Testis (tissue), 3 donors: ENCODE measurements around the gene TLCD4. TPM values are rescaled to one million over a fixed set of nuclear protein-coding genes. Genes with fewer than 3 reads are reported as not detected.

ENCODE experiments used
- DNase-seq: peaks from one replicate; pipeline ENCODE4 v3.0.0-alpha.2; 2019
- H3K27ac ChIP-seq, 2 donors: fragments of 200-600 bp; sonication (generic); one replicate each; pipeline ENCODE4 v1.5.1; 2019
- H3K27me3 ChIP-seq: fragments of 200-600 bp; sonication (generic); one replicate; pipeline ENCODE4 v1.5.1; 2019
- H3K36me3 ChIP-seq: fragments of 200-600 bp; sonication (generic); one replicate; pipeline ENCODE4 v1.5.1; 2017; ENCODE audit warnings: low read depth; ENCODE audit errors: missing control alignments
- H3K4me1 ChIP-seq: fragments of 200-600 bp; sonication (generic); one replicate; pipeline ENCODE4 v1.5.1; 2019
- H3K4me3 ChIP-seq, 2 donors: fragments of 200-600 bp; sonication (generic); one replicate each; pipeline ENCODE4 v1.5.1; 2017 to 2019
- H3K9me3 ChIP-seq: fragments of 200-600 bp; sonication (generic); one replicate; pipeline ENCODE4 v1.5.1; 2017
- CTCF ChIP-seq, 3 experiments: fragments of 450-650 bp in 2 of 3; fragments of 200-600 bp in 1 of 3; sonication (generic) in 1 of 3; IDR thresholded peaks; one replicate each; pipeline ENCODE4 v1.5.1; 2016 to 2019; ENCODE audit warnings: antibody characterized with exemption in 3 of 3, mild to moderate bottlenecking in 2 of 3, moderate library complexity in 1 of 3
- POLR2A ChIP-seq: fragments of 450-650 bp; IDR thresholded peaks from one replicate; pipeline ENCODE4 v1.6.1; 2017; ENCODE audit warnings: antibody characterized with exemption, mild to moderate bottlenecking, moderate library complexity
- WGBS, 2 donors: methylation state at CpG; one replicate each; pipeline ENCODE4 v1.1.5; 2018; 5-methylcytosine and 5-hydroxymethylcytosine counted together
- intact Hi-C: fragments of 100-400 bp; cut with DNase I; formaldehyde crosslinking; loops from one replicate; pipeline ENCODE4 v1.15.1; 2023; ENCODE audit warnings: low total_unique reads
- polyA plus RNA-seq: library from polyadenylated mRNA; stranded (reverse); fragments of 350-450 nt; fragmentation: Illumina TruSeq; extraction: RNeasy Lipid Tissue Mini Kit (QIAGEN cat#74804); gene quantifications from one replicate; pipeline ENCODE4 v1.2.3, GENCODE V29; 2014; ENCODE audit warnings: low read depth, low replicate concordance; ENCODE audit not compliant: insufficient read depth
- total RNA-seq, 2 donors: library from RNA; depleted of rRNA; stranded (reverse); fragments of >200 nt; gene quantifications; one replicate each; pipeline ENCODE4 v1.2.3, GENCODE V29; 2016

Gene TLCD4
- total and polyA plus RNA-seq, 3 donors from 2014 or later = 7.2 to 25.2 (median 8.3) TPM

- H3K36me3 ChIP-seq = no peaks in the 10 kb centered on the region
- no peak overlapping the region for H3K4me3 ChIP-seq
- no peaks in the 10 kb centered on the region for H3K27me3 ChIP-seq
- no peak for DNase-seq
- TF ChIP-seq CTCF (IDR thresholded peaks at IDR 0.05) (no peak), POLR2A (no peak)
- intact Hi-C loops = no loop called here
- H3K27ac ChIP-seq = no peak overlapping the region
- no peaks in the 10 kb centered on the region for H3K9me3 ChIP-seq
- 32 to 51% methylated on average over 2 of the region's 2 CpGs for WGBS, 2 donors
- H3K4me1 ChIP-seq = no peaks in the 10 kb centered on the region
Observed at GRCh38 chr1:95094923-95095322, 22.2 kb upstream of the TLCD4 start.

- Histone ChIP-seq H3K4me1 (no peaks in the 10 kb centered on the region), H3K9me3 (no peaks in the 10 kb centered on the region), H3K27me3 (no peaks in the 10 kb centered on the region), H3K36me3 (no peaks in the 10 kb centered on the region), H3K27ac (no peak overlapping the region), H3K4me3 (no peak overlapping the region)
- no peak for DNase-seq
- WGBS, 2 donors = 90% methylated on average over 2 of the region's 2 CpGs
- TF ChIP-seq POLR2A = no peak
- no peak for TF ChIP-seq CTCF (IDR thresholded peaks at IDR 0.05)
- intact Hi-C loops = no loop called here
Observed at GRCh38 chr1:95095833-95096217, 21.3 kb upstream of the TLCD4 start.

- no peak overlapping the region for H3K4me3 ChIP-seq
- no peaks in the 10 kb centered on the region for H3K9me3 ChIP-seq
- no peaks in the 10 kb centered on the region for H3K36me3 ChIP-seq
- intact Hi-C loops = no loop called here
- H3K27me3 ChIP-seq = no peaks in the 10 kb centered on the region
- no peak for DNase-seq
- 82 to 87% methylated on average over 6 of the region's 6 CpGs for WGBS, 2 donors
- no peak for TF ChIP-seq CTCF (IDR thresholded peaks at IDR 0.05)
- TF ChIP-seq POLR2A = no peak
- no peak overlapping the region for H3K27ac ChIP-seq
- no peaks in the 10 kb centered on the region for H3K4me1 ChIP-seq
Observed at GRCh38 chr1:95096218-95096841, 20.8 kb upstream of the TLCD4 start.

GRCh38 chr1:95097426-95097825 lies 19.7 kb upstream of the TLCD4 start:
- no peaks in the 10 kb centered on the region for H3K9me3 ChIP-seq
- WGBS, 2 donors = 92 to 95% methylated on average over 4 of the region's 4 CpGs
- H3K27ac ChIP-seq = no peak overlapping the region
- no peaks in the 10 kb centered on the region for H3K36me3 ChIP-seq
- no peaks in the 10 kb centered on the region for H3K27me3 ChIP-seq
- TF ChIP-seq CTCF (IDR thresholded peaks at IDR 0.05) = no peak
- TF ChIP-seq POLR2A = no peak
- no peak overlapping the region for H3K4me3 ChIP-seq
- DNase-seq = no peak
- H3K4me1 ChIP-seq = no peaks in the 10 kb centered on the region
- intact Hi-C loops = no loop called here

- intact Hi-C loops = no loop called here
- DNase-seq = no peak
- H3K9me3 ChIP-seq = no peaks in the 10 kb centered on the region
- no peak overlapping the region for H3K27ac ChIP-seq
- H3K4me1 ChIP-seq = no peaks in the 10 kb centered on the region
- H3K27me3 ChIP-seq = no peaks in the 10 kb centered on the region
- no peak overlapping the region for H3K4me3 ChIP-seq
- WGBS, 2 donors = 78 to 88% methylated on average over 4 of the region's 4 CpGs
- H3K36me3 ChIP-seq = no peaks in the 10 kb centered on the region
- TF ChIP-seq CTCF (IDR thresholded peaks at IDR 0.05) (no peak), POLR2A (no peak)
Observed at GRCh38 chr1:95098196-95098595, 19.0 kb upstream of the TLCD4 start.
